GM23338 (cell line): ENCODE measurements around the gene STAT5B.

Experiments used
- CREB1 ChIP-seq: fragments of 250-450 bp; sonication (Bioruptor Pico); IDR thresholded peaks from 2 replicates; pipeline ENCODE4 v1.5.0; 2020; ENCODE audit warnings: low read depth, mild to moderate bottlenecking, moderate library complexity
- EZH2 ChIP-seq: fragments of 200-600 bp; sonication (generic); IDR thresholded peaks from one replicate; pipeline ENCODE4 v1.8.0; 2017; ENCODE audit warnings: antibody characterized with exemption, mild to moderate bottlenecking, low read depth; ENCODE audit not compliant: unreplicated experiment
- EZH2phosphoT487 ChIP-seq: fragments of 200-600 bp; sonication (generic); IDR thresholded peaks from one replicate; pipeline ENCODE4 v1.8.1; 2018; ENCODE audit warnings: antibody characterized with exemption; ENCODE audit not compliant: unreplicated experiment
- POLR2AphosphoS5 ChIP-seq: IDR thresholded peaks from 2 replicates; pipeline ENCODE4 v1.6.1; 2016; ENCODE audit warnings: antibody characterized with exemption, low read depth
- TF ChIP-seq, protein P1 (sequence below), 2 experiments: fragments of 200-600 bp in 1 of 2; sonication (generic) in 1 of 2; conservative IDR thresholded peaks; 2 replicates each; pipeline versions ENCODE4 v1.5.1 to v1.6.1; 2016 to 2017; ENCODE audit warnings: antibody characterized with exemption in 2 of 2, low read depth in 2 of 2, mild to moderate bottlenecking in 2 of 2, moderate library complexity in 1 of 2
- TF ChIP-seq, protein P2 (sequence below): IDR thresholded peaks from one replicate; pipeline ENCODE4 v1.6.1; 2018; ENCODE audit warnings: antibody characterized with exemption; ENCODE audit not compliant: unreplicated experiment

DNA sequence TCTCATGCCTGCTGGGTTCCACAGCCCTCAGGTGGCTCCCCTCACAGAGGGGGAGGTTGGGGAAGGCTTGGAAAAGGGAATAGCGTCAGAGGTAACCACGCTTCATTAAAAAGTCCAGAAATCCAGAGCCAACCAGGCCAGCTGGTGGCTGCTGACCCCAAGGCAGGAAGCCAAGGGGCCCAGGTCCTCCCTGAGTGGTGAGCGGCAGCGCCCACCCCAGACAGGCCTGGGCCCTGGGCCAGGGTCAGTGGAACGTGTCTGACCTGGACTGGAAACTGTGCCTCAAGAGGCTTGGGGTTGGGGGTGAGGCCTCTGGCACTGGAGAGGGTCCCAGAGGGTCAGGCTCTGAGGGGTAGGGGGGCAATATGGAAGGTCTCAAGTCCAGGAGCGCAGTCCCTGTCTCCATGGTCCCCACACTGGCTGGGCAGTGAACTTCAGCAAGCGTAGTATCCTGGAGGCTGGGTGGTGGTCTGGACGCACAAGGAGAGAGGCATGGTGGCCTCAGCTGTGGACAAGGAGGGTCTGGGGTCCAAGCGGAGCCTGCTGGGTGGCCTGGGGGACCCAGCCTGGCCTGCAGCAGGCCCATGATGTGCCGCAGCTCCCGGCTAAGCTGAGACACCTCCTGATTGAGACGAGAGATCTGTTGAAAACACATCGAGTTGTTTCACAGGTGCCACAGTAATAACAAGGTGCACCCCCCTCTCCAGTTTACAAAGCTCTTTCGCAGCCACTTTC lies 116.2 kb downstream of the STAT5B start:
- TF ChIP-seq, protein P1, sequence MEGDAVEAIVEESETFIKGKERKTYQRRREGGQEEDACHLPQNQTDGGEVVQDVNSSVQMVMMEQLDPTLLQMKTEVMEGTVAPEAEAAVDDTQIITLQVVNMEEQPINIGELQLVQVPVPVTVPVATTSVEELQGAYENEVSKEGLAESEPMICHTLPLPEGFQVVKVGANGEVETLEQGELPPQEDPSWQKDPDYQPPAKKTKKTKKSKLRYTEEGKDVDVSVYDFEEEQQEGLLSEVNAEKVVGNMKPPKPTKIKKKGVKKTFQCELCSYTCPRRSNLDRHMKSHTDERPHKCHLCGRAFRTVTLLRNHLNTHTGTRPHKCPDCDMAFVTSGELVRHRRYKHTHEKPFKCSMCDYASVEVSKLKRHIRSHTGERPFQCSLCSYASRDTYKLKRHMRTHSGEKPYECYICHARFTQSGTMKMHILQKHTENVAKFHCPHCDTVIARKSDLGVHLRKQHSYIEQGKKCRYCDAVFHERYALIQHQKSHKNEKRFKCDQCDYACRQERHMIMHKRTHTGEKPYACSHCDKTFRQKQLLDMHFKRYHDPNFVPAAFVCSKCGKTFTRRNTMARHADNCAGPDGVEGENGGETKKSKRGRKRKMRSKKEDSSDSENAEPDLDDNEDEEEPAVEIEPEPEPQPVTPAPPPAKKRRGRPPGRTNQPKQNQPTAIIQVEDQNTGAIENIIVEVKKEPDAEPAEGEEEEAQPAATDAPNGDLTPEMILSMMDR (conservative IDR thresholded peaks at IDR 0.05; ENCODE audit: low read depth in 2 of 2) = no peak
- TF ChIP-seq EZH2 (no peak), EZH2phosphoT487 (no peak), POLR2AphosphoS5 (no peak), CREB1 (CRISPR knock-in tag) (no peak)
- TF ChIP-seq, protein P2, sequence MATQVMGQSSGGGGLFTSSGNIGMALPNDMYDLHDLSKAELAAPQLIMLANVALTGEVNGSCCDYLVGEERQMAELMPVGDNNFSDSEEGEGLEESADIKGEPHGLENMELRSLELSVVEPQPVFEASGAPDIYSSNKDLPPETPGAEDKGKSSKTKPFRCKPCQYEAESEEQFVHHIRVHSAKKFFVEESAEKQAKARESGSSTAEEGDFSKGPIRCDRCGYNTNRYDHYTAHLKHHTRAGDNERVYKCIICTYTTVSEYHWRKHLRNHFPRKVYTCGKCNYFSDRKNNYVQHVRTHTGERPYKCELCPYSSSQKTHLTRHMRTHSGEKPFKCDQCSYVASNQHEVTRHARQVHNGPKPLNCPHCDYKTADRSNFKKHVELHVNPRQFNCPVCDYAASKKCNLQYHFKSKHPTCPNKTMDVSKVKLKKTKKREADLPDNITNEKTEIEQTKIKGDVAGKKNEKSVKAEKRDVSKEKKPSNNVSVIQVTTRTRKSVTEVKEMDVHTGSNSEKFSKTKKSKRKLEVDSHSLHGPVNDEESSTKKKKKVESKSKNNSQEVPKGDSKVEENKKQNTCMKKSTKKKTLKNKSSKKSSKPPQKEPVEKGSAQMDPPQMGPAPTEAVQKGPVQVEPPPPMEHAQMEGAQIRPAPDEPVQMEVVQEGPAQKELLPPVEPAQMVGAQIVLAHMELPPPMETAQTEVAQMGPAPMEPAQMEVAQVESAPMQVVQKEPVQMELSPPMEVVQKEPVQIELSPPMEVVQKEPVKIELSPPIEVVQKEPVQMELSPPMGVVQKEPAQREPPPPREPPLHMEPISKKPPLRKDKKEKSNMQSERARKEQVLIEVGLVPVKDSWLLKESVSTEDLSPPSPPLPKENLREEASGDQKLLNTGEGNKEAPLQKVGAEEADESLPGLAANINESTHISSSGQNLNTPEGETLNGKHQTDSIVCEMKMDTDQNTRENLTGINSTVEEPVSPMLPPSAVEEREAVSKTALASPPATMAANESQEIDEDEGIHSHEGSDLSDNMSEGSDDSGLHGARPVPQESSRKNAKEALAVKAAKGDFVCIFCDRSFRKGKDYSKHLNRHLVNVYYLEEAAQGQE = no peak
